HL-60 (cell line): ENCODE data around the gene KANK4.

Experiments used
- POLR2AphosphoS5 ChIP-seq: IDR thresholded peaks from 2 replicates; pipeline ENCODE4 v1.6.1; 2012; ENCODE audit warnings: low read depth
- TF ChIP-seq, protein P1 (sequence below): IDR thresholded peaks from one replicate; pipeline ENCODE4 v1.5.1; 2011; ENCODE audit warnings: low read length, control low read depth, inconsistent platforms; ENCODE audit not compliant: insufficient read depth

DNA sequence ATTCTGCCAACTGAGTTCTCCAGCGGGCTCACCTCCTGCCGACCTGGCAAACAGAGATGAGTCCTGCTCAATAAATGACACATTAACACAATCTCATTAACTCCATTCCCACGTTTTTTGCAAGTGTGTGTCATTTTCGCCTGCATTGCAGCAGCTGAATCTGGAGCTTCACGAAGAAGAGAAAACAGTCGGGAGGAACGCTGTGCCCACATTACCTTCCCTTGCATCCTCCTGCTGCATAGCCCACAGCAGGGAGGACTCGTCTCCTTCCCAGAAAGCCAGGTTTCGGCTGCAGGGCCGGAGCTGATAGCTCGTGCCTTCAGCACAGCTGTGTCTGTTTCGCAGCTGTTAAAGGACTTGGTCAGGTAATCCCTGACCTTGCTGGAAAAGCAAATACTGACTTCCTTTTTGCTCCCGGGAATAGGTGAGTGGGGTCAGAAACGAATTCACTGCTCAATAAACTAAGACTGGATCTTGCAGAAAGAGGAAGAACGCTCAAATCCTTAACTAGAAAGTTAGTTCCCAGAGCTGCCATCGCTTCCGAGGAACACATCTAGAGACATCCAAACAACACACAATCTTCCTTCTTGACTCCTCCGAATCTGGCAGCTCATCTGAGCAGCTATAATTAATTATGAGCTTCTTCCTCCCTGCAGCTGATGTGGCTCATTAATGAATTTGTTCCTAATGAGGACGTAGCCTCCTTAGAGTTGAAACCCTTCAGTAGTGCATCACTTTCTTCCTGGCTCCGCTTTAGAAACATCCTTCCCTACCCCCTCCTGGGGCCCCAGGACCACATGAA, 33.0 kb downstream of the KANK4 start:
- TF ChIP-seq, protein P1, sequence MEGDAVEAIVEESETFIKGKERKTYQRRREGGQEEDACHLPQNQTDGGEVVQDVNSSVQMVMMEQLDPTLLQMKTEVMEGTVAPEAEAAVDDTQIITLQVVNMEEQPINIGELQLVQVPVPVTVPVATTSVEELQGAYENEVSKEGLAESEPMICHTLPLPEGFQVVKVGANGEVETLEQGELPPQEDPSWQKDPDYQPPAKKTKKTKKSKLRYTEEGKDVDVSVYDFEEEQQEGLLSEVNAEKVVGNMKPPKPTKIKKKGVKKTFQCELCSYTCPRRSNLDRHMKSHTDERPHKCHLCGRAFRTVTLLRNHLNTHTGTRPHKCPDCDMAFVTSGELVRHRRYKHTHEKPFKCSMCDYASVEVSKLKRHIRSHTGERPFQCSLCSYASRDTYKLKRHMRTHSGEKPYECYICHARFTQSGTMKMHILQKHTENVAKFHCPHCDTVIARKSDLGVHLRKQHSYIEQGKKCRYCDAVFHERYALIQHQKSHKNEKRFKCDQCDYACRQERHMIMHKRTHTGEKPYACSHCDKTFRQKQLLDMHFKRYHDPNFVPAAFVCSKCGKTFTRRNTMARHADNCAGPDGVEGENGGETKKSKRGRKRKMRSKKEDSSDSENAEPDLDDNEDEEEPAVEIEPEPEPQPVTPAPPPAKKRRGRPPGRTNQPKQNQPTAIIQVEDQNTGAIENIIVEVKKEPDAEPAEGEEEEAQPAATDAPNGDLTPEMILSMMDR = no peak
- TF ChIP-seq POLR2AphosphoS5 = no peak
